C4-2B (cell line): ENCODE results near the gene CTDP1.

ENCODE experiments used
- ZFX ChIP-seq: fragments of 450-650 bp; IDR thresholded peaks from 2 replicates; pipeline ENCODE4 v1.6.1; 2017
- TF ChIP-seq, protein P1 (sequence below): fragments of 450-650 bp; conservative IDR thresholded peaks from 2 replicates; pipeline ENCODE4 v1.5.1; 2017; ENCODE audit warnings: mild to moderate bottlenecking

- TF ChIP-seq, protein P1, sequence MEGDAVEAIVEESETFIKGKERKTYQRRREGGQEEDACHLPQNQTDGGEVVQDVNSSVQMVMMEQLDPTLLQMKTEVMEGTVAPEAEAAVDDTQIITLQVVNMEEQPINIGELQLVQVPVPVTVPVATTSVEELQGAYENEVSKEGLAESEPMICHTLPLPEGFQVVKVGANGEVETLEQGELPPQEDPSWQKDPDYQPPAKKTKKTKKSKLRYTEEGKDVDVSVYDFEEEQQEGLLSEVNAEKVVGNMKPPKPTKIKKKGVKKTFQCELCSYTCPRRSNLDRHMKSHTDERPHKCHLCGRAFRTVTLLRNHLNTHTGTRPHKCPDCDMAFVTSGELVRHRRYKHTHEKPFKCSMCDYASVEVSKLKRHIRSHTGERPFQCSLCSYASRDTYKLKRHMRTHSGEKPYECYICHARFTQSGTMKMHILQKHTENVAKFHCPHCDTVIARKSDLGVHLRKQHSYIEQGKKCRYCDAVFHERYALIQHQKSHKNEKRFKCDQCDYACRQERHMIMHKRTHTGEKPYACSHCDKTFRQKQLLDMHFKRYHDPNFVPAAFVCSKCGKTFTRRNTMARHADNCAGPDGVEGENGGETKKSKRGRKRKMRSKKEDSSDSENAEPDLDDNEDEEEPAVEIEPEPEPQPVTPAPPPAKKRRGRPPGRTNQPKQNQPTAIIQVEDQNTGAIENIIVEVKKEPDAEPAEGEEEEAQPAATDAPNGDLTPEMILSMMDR: no peak
- no peak for TF ChIP-seq ZFX
These were observed 27.6 kb downstream of the CTDP1 start for GRCh38 chr18:79707239-79707638.
